ENCODE measurements around the gene FOXP2. TPM values are rescaled to one million over a fixed set of nuclear protein-coding genes. Genes with fewer than 3 reads are reported as not detected.

The FOXP2 gene
- total RNA-seq, 4 donors from 2014 or later, result 5.6 to 22.1 (median 6.7) TPM

GRCh38 chr7:114519240-114519639 is 104.6 kb downstream of the FOXP2 start:
- intact Hi-C loops (cut with DNase I), result no loop called here
- Histone ChIP-seq H3K9me3 (no peaks in the 10 kb centered on the region), H3K27me3 (no peaks in the 10 kb centered on the region), H3K4me3 (no peak overlapping the region), H3K4me1 (no peaks in the 10 kb centered on the region), H3K36me3 (no peaks in the 10 kb centered on the region), H3K27ac (no peak overlapping the region)
- no peak for DNase-seq
- TF ChIP-seq CTCF (IDR thresholded peaks at IDR 0.05) (no peak), POLR2A (IDR thresholded peaks at IDR 0.05) (no peak)
- 70 to 83% methylated on average over 1 of the region's 1 CpG for WGBS, 2 donors

GRCh38 chr7:114522081-114522480 is 107.5 kb downstream of the FOXP2 start:
- H3K27ac ChIP-seq, result no peak overlapping the region
- no peaks in the 10 kb centered on the region for H3K9me3 ChIP-seq
- no peak for DNase-seq
- TF ChIP-seq POLR2A (IDR thresholded peaks at IDR 0.05) (no peak), CTCF (IDR thresholded peaks at IDR 0.05) (no peak)
- intact Hi-C loops (cut with DNase I), result no loop called here
- H3K4me1 ChIP-seq, result no peaks in the 10 kb centered on the region
- no peaks in the 10 kb centered on the region for H3K36me3 ChIP-seq
- no peak overlapping the region for H3K4me3 ChIP-seq
- H3K27me3 ChIP-seq, result no peaks in the 10 kb centered on the region
- WGBS, 2 donors, result 62 to 84% methylated on average over 1 of the region's 1 CpG

- Histone ChIP-seq H3K27me3 (no peaks in the 10 kb centered on the region), H3K27ac (no peak overlapping the region), H3K4me1 (peaks cover 0 to 14% (median 0%) of the 10 kb centered on the region in 3 donors), H3K9me3 (no peaks in the 10 kb centered on the region), H3K4me3 (no peak overlapping the region), H3K36me3 (no peaks in the 10 kb centered on the region)
- no peak for TF ChIP-seq CTCF (IDR thresholded peaks at IDR 0.05)
- intact Hi-C loops (cut with DNase I), result no loop called here
- no peak for DNase-seq
- WGBS, 2 donors, result 67 to 71% methylated on average over 3 of the region's 3 CpGs
Measured at GRCh38 chr7:114527589-114527988, 113.0 kb downstream of the FOXP2 start.

GRCh38 chr7:114530057-114530611 is 115.5 kb downstream of the FOXP2 start:
- Histone ChIP-seq H3K27me3 (no peaks in the 10 kb centered on the region), H3K4me1 (peaks cover 0 to 14% (median 0%) of the 10 kb centered on the region in 3 donors), H3K27ac (peak overlapping the region in 2 of 4 donors; percentile 43 to 51), H3K36me3 (no peaks in the 10 kb centered on the region), H3K9me3 (no peaks in the 10 kb centered on the region), H3K4me3 (no peak overlapping the region)
- WGBS, 2 donors, result 56 to 59% methylated on average over 5 of the region's 5 CpGs
- TF ChIP-seq POLR2A (IDR thresholded peaks at IDR 0.05) (no peak), CTCF (IDR thresholded peaks at IDR 0.05) (no peak)
- DNase-seq, result no peak
- intact Hi-C loops (cut with DNase I), result no loop called here

- intact Hi-C loops (cut with DNase I), result no loop called here
- TF ChIP-seq POLR2A (IDR thresholded peaks at IDR 0.05) (no peak), CTCF (IDR thresholded peaks at IDR 0.05) (no peak)
- H3K27ac ChIP-seq, result no peak overlapping the region
- no peaks in the 10 kb centered on the region for H3K9me3 ChIP-seq
- H3K36me3 ChIP-seq, result no peaks in the 10 kb centered on the region
- no peaks in the 10 kb centered on the region for H3K27me3 ChIP-seq
- DNase-seq, result no peak
- peaks cover 0 to 14% (median 0%) of the 10 kb centered on the region in 3 donors for H3K4me1 ChIP-seq
- no peak overlapping the region for H3K4me3 ChIP-seq
Measured at GRCh38 chr7:114531326-114531725, 116.7 kb downstream of the FOXP2 start.
